CD4-positive, alpha-beta T cell treated with Interleukin-15 for 1 hour (primary cell): ENCODE measurements around the gene OR4X2.
"Not testable (repeated sequence)": the region's sequence is repeated elsewhere in the genome, so short reads cannot be mapped to it uniquely, and the experiment has no call there.

Experiments
- DNase-seq: peaks from one replicate; pipeline ENCODE4 v3.0.0-alpha.2; 2020

Gene OR4X2, protein sequence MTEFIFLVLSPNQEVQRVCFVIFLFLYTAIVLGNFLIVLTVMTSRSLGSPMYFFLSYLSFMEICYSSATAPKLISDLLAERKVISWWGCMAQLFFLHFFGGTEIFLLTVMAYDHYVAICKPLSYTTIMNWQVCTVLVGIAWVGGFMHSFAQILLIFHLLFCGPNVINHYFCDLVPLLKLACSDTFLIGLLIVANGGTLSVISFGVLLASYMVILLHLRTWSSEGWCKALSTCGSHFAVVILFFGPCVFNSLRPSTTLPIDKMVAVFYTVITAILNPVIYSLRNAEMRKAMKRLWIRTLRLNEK

DNA sequence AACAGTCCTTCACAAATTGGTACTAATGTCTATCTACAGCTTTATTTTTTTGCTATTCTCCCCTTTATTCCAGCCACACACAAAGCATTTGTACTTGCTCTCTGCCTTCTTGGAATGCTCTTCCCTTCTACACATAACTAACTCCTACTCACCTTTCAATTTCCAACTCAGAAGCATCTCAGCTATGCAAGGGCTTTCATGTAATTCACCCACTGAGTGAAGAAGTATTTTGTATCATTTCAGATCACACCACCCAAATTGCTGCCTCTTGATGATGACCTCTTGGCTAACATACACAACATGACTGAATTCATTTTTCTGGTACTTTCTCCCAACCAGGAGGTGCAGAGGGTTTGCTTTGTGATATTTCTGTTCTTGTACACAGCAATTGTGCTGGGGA is at the start of gene OR4X2:
Gene OR4X2, plus strand, starts transcription at position 301 of the 400 bp plus-strand sequence. Its CDS starts 0 bp downstream, at position 301.
- no peak for DNase-seq

DNA sequence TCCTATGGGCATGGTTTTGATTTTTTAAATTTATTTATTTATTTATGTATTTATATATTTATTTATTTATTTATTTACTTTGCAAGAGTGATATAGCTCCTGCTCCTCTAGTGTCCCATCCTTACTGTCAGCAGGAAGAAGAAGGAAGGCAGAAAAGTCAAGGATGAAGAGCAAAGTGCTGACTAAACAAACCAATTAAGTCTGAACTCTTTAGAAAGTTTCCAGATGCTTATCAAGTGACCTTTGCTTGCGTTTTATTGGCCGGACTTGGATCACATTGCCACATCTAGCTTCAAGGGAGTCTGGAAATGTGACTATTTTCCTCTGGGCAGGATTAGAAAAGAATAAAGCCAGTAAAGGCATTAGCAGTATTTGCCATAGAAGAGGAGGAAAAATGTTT is 37.0 kb upstream of the OR4X2 start:
- DNase-seq = no peak

DNA sequence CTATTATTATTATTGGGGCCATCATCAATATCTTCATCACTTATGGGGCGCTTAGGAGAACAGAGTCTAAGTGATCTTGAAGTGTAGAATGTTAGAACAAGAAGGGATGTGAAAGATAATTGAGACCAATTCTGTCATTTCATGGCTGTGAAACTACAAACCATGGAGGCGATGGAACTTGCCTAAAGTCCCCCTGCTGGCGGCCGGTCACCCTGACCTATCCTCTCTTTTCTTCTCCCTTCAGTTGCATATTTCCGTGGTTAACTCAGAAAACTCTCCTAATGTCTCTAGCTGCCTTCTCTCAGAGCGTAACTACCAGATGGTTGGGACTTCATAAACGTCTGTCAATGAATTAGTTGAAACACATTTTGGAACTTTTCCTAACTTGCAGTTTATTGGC is 34.9 kb upstream of the OR4X2 start:
- no peak for DNase-seq

DNA sequence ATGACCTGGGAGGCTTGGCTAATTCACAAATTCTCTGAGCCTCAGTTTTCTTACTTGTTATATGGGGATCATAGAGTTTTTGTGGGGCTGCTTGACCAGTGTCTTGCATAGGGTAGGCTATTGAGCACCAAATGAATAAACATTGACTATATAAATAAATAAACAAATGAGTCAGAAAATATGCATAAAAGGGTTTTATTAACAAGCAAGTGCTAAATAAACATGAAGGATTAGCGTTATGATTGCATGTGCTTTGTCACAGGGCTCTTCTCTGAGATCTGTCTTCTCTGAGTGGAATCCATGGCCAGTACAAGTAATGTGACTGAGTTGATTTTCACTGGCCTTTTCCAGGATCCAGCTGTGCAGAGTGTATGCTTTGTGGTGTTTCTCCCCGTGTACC is 28.4 kb upstream of the OR4X2 start, which contains the start of gene OR4B1:
Gene OR4B1, plus strand, starts transcription at position 301 of the 400 bp plus-strand sequence. Its CDS starts 0 bp downstream, at position 301.
- no peak for DNase-seq

DNA sequence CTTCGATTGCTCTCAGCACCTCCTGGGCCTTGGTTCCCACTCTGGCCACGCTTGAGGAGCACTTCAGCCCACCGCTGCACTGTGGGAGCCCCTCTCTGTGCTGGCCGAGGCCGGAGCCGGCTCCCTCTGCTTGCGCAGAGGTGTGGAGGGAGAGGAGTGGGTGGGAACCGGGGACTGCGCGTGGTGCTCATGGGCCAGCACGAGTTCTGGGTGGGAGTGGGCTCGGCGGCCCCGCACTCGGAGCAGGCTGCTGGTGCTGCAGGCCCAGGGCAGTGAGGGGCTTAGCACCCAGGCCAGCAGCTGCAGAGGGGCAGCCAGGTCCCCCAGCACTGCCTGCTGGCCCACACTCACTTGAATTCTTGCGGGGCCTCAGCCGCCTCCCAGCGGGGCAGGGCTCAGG is 16.1 kb upstream of the OR4X2 start:
- no peak for DNase-seq

DNA sequence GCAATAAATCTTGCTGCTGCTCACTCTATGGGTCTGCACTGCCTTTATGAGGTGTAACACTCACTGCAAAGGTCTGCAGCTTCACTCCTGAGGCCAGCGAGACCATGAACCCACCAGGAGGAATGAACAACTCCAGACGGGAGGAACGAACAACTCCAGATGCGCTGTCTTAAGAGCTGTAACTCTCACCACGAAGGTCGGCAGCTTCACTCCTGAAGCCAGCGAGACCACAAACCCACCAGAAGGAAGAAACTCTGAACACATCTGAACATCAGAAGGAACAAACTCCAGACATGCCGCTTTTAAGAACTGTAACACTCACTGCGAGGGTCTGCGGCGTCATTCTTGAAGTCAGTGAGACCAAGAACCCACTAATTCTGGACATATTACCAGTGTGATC is 14.8 kb upstream of the OR4X2 start:
- DNase-seq = not testable (repeated sequence)

DNA sequence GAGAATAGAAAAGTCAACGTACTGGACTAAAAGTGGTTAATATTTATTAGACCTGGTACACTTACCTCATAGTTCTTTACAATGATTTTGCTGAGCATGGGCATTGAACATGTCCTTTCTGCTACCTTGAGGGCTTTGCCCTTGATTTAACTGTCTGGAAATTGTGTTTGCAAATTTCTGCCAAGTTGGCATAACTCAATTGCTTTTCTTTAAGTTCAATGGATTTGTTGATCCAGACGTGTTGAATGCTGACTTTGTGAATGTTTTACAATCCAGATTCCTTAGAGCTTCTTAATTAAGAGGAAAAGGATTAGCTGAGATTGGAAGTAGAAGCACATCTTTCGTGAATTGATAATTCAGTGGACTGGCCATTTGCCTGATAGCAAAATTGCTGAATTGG is 7.2 kb upstream of the OR4X2 start:
- DNase-seq = no peak

DNA sequence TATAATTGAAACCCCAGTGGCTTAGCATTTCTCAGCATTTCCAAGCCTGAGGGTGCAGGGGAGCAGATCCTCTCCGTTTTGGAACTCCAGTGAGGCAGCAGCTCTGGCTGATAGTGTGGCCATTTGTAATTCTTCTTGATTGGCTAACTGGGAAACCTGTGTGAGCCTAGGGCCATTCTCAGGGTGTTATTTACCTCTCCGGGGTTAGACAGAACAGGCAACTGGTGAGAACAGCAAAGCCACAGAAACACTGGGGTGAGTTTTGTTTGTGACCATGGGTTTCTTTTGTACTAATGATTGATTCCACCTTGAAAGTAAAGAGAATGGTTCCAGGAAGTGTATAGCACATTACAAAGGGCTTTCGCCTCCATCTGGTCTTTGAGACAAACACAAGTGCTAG is 2.4 kb upstream of the OR4X2 start:
- no peak for DNase-seq

DNA sequence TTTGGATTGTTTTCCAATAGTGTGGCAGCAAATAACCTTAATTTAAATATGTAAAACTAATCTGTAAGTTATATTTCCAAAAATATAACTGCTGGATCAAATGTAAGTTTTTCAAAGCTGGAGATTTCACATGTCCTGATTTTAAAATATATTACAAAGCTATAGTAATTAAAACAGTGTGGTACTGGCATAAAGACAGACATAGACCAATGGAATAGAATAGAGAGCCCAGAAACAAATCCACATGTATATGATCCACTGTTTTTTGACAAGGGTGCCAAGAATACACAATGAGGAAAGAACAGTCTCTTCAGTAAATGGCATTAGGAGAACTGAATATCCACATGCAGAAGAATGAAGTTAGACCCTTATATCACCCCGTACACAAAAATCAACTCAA is 4.0 kb downstream of the OR4X2 start:
- DNase-seq = no peak

DNA sequence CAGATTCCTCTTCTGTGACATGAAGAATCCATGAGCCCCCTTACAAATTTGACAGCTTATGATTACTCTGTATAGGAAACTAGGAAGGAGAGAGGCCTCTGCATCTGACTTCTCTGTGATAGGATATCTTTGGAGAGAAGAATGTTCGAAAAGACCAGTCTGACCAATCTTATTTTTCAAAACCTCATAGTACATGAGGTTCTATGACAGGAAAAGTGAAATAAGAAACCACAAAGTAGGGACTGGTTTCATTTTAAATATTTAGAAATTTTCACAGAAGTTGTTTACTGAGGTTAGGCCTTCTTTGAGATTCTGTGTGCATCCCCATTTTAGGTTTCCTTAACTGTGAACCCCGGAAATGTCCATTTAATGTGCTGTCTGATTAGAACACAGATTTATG is 16.7 kb downstream of the OR4X2 start:
- DNase-seq = no peak

DNA sequence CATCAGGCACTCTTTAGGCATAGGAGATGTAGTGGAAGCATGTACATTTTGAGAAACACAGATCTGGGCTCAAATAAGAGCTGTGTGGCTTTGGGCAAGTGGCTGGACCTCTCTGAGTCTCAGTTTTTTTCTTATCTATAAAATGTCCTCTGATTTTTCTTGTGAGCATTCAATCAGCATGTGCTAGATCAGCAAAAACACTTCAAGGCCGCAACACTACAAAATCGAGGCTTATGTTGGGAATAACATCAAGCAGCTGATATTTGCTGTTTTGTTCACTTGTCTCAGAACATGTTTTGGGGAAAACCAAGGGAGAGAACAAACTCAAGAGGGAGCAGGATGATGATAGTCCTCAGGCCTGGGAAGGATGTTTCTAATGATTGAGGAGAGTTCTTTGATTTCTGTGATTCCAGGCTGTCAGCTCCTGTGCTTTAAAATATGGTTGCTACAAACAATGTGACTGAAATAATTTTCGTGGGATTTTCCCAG is 18.6 kb downstream of the OR4X2 start, which contains the start of gene OR4X1:
Gene OR4X1, plus strand, starts transcription at position 439 of the 489 bp plus-strand sequence. Its CDS starts 0 bp downstream, at position 439.
- no peak for DNase-seq

DNA sequence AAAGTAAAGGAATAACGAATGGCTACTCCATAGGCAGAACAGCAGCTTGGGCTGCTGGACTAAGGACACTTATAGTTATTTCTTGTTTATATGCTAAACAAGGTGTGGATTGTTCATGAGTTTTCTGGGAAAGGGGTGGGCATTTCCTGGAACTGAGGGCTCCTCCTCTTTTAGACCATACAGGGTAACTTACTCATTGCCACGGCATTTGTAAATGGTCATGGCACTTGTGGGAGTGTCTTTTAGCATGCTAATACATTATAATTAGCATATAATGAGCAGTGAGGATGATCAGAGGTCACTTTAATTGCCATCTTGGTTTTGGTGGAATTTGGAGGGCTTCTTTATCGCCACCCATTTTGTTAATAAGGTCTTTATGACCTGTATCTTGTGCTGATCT is 25.7 kb downstream of the OR4X2 start:
- no peak for DNase-seq

DNA sequence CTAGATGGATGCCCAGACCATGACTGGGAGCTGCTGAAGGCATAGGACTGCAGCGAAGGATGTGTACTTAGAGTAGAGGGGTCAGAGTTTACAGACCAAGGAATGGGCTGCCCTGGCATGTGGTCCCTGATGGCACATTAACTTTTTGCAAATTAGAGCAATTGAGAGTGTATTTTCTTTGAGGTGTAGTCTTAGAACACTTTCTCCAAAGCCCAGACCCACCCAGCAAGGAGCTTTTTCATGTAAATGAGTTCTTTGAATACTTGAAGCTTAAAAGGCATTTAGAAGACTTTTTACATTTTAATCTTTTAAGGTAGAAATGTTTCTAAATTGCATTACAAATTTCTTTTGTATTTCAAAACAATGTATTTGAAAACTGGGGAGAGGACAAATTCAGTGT is 27.7 kb downstream of the OR4X2 start:
- no peak for DNase-seq
